Measurements from ENCODE around the gene NUDT16L1. TPM values are rescaled to one million over a fixed set of nuclear protein-coding genes. Genes with fewer than 3 reads are reported as not detected.

The NUDT16L1 gene
- polyA plus RNA-seq, 3 donors: 40.0 to 62.7 (median 41.1) TPM

DNA sequence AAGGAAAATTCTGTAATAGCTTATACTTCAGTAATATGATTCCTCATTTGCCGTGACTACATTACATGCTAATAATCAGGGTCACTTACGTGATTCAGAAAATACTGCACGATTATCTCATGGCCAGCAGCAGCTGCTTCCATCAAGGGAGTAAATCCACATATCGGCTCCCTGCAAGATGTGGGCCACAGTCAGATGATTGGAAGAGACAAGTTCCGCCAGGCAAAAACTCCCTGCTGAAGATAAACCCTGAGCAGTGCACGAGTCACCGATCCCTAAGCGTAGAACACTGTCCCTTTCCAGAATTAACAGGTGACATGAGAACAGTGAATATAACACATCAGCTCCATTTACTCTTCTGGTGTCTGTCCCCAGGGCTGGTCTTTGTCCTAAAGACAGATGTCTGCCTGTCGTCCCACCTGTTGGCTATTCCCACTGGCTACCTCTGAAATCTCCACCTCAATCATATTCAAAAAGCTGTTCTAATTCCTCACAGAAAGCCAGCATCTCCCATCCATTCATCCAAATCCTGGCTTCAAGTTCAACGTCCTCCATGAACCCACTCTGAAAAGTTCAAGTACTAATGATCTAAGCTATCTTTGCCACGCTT is 31.4 kb downstream of the NUDT16L1 start:
- H3K27ac ChIP-seq (ENCODE audit: low read depth in 1 of 2, low read length in 2 of 2): no peak overlapping the region
- Mint-ChIP-seq H3K9me3 (no peaks in the 10 kb centered on the region), H3K27ac (peak overlapping the region in 2 of 7 donors; percentile 48 to 65), H3K36me3 (peaks cover 40 to 60% of the 10 kb centered on the region in 2 donors), H3K4me3 (no peak overlapping the region), H3K4me1 (no peaks in the 10 kb centered on the region), H3K27me3 (ENCODE audit: low read depth in 3 of 3) (no peaks in the 10 kb centered on the region)
- no peak overlapping the region for H3K4me2 ChIP-seq (replicated peaks; ENCODE audit: extremely low read depth, low read length, poor library complexity, severe bottlenecking)
- H3K4me1 ChIP-seq (ENCODE audit: control insufficient read depth in 1 of 2, insufficient read depth in 2 of 2, low read length in 2 of 2): no peaks in the 10 kb centered on the region
- H3K9ac ChIP-seq (ENCODE audit: insufficient read depth, low read length, poor library complexity, severe bottlenecking): no peak overlapping the region
- intact Hi-C loops (cut with micrococcal nuclease): no loop called here
- no peaks in the 10 kb centered on the region for H3K79me2 ChIP-seq (ENCODE audit: insufficient read depth, low read length)
- 93% methylated on average over 10 of the region's 11 CpGs for WGBS (ENCODE audit: insufficient coverage)
- no peak for DNase-seq
- no peaks in the 10 kb centered on the region for H4K20me1 ChIP-seq (ENCODE audit: insufficient read depth, low read length)
- no peaks in the 10 kb centered on the region for H3K9me3 ChIP-seq (replicated peaks in 1 of 2; ENCODE audit: control insufficient read depth in 1 of 2, insufficient read depth in 1 of 2, low read length in 2 of 2)
- no peaks in the 10 kb centered on the region for H3K27me3 ChIP-seq (ENCODE audit: control insufficient read depth in 2 of 2, insufficient read depth in 2 of 2, low read length in 2 of 2)
- no peak overlapping the region for H2AFZ ChIP-seq (ENCODE audit: insufficient read depth, low read depth, low read length, poor library complexity, severe bottlenecking)
- TF ChIP-seq CTCF (IDR thresholded peaks at IDR 0.05): no peak
- peaks cover 33 to 61% of the 10 kb centered on the region in 2 donors for H3K36me3 ChIP-seq (replicated peaks in 1 of 2; ENCODE audit: control insufficient read depth in 1 of 2, insufficient read depth in 2 of 2, low read length in 2 of 2)
- H3K4me3 ChIP-seq (replicated peaks in 1 of 3; ENCODE audit: low read depth in 2 of 3, low read length in 3 of 3): no peak overlapping the region

- no peak overlapping the region for H2AFZ ChIP-seq (ENCODE audit: insufficient read depth, low read depth, low read length, poor library complexity, severe bottlenecking)
- H3K36me3 ChIP-seq (replicated peaks in 1 of 2; ENCODE audit: control insufficient read depth in 1 of 2, insufficient read depth in 2 of 2, low read length in 2 of 2): peaks cover 37 to 75% of the 10 kb centered on the region in 2 donors
- WGBS (ENCODE audit: insufficient coverage): 92% methylated on average over 18 of the region's 18 CpGs
- Mint-ChIP-seq H3K4me3 (no peak overlapping the region), H3K9me3 (no peaks in the 10 kb centered on the region), H3K4me1 (no peaks in the 10 kb centered on the region), H3K27ac (no peak overlapping the region), H3K36me3 (peaks cover 49 to 61% of the 10 kb centered on the region in 2 donors), H3K27me3 (ENCODE audit: low read depth in 3 of 3) (no peaks in the 10 kb centered on the region)
- no peak for TF ChIP-seq CTCF (IDR thresholded peaks at IDR 0.05)
- H3K9ac ChIP-seq (ENCODE audit: insufficient read depth, low read length, poor library complexity, severe bottlenecking): no peak overlapping the region
- no peak overlapping the region for H3K4me2 ChIP-seq (replicated peaks; ENCODE audit: extremely low read depth, low read length, poor library complexity, severe bottlenecking)
- no peaks in the 10 kb centered on the region for H3K79me2 ChIP-seq (ENCODE audit: insufficient read depth, low read length)
- H3K4me3 ChIP-seq (replicated peaks in 1 of 3; ENCODE audit: low read depth in 2 of 3, low read length in 3 of 3): no peak overlapping the region
- intact Hi-C loops (cut with micrococcal nuclease): no loop called here
- H3K27ac ChIP-seq (ENCODE audit: low read depth in 1 of 2, low read length in 2 of 2): no peak overlapping the region
- no peaks in the 10 kb centered on the region for H4K20me1 ChIP-seq (ENCODE audit: insufficient read depth, low read length)
- H3K27me3 ChIP-seq (ENCODE audit: control insufficient read depth in 2 of 2, insufficient read depth in 2 of 2, low read length in 2 of 2): no peaks in the 10 kb centered on the region
- no peak for DNase-seq
- H3K4me1 ChIP-seq (ENCODE audit: control insufficient read depth in 1 of 2, insufficient read depth in 2 of 2, low read length in 2 of 2): no peaks in the 10 kb centered on the region
- no peaks in the 10 kb centered on the region for H3K9me3 ChIP-seq (replicated peaks in 1 of 2; ENCODE audit: control insufficient read depth in 1 of 2, insufficient read depth in 1 of 2, low read length in 2 of 2)
These were observed 33.3 kb downstream of the NUDT16L1 start for GRCh38 chr16:4726616-4727015.
